GM10266 (cell line): Measurements from ENCODE around the gene DISC1.

Source experiments
- DNase-seq: peaks from one replicate; pipeline ENCODE4 v3.0.0; 2012; ENCODE audit errors: extremely low spot score
- CTCF ChIP-seq: IDR thresholded peaks from 2 replicates; pipeline ENCODE4 v1.5.1; 2012; ENCODE audit warnings: mild to moderate bottlenecking, low read depth; ENCODE audit not compliant: control insufficient read depth, insufficient read depth; ENCODE audit errors: missing control alignments

Gene DISC1

GRCh38 chr1:231998791-231999190 is 372.2 kb downstream of the DISC1 start:
- DNase-seq: no peak
- TF ChIP-seq CTCF: no peak

GRCh38 chr1:232005300-232005699 is 378.7 kb downstream of the DISC1 start:
- no peak for TF ChIP-seq CTCF
- DNase-seq: no peak

GRCh38 chr1:232009741-232010140 is 383.2 kb downstream of the DISC1 start:
- no peak for TF ChIP-seq CTCF
- DNase-seq: no peak

GRCh38 chr1:232011961-232012360 is 385.4 kb downstream of the DISC1 start:
- DNase-seq: no peak
- TF ChIP-seq CTCF: no peak

GRCh38 chr1:232012773-232013386 is 386.3 kb downstream of the DISC1 start:
- no peak for TF ChIP-seq CTCF
- DNase-seq: no peak

GRCh38 chr1:232014941-232015340 is 388.4 kb downstream of the DISC1 start:
- TF ChIP-seq CTCF: no peak
- no peak for DNase-seq

GRCh38 chr1:232016616-232017015 is 390.0 kb downstream of the DISC1 start:
- no peak for DNase-seq
- TF ChIP-seq CTCF: no peak
